Skin of body (tissue), 2 donors: ENCODE measurements around the gene WWTR1. TPM values are rescaled to one million over a fixed set of nuclear protein-coding genes. Genes with fewer than 3 reads are reported as not detected.

Experiments
- DNase-seq: peaks from one replicate; lab custom pipeline; 2025; lab: John Stamatoyannopoulos, UW
- total RNA-seq: library from RNA; depleted of rRNA; stranded (reverse); fragments of >200 nt; gene quantifications from one replicate; pipeline ENCODE4 v1.2.3, GENCODE V29; 2014

WWTR1 gene
- total RNA-seq, 1 donor from 2014 or later = 83.2 TPM

GRCh38 chr3:149536429-149536828 lies 121.4 kb downstream of the WWTR1 start:
- DNase-seq = no peak

GRCh38 chr3:149535333-149535685 lies 122.5 kb downstream of the WWTR1 start:
- peak; percentile 50 for DNase-seq

- DNase-seq = peak; percentile 50
Measured at GRCh38 chr3:149534671-149535332, 123.0 kb downstream of the WWTR1 start.

GRCh38 chr3:149534082-149534481 lies 123.7 kb downstream of the WWTR1 start:
- DNase-seq = no peak

- DNase-seq = no peak
Measured at GRCh38 chr3:149532489-149533180, 125.2 kb downstream of the WWTR1 start.

- no peak for DNase-seq
Measured at GRCh38 chr3:149529099-149529498, 128.7 kb downstream of the WWTR1 start.

- DNase-seq = no peak
Measured at GRCh38 chr3:149528340-149528650, 129.5 kb downstream of the WWTR1 start.

- peak; percentile 9 for DNase-seq
Measured at GRCh38 chr3:149527531-149528339, 130.1 kb downstream of the WWTR1 start.

GRCh38 chr3:149523512-149524299 lies 134.1 kb downstream of the WWTR1 start:
- no peak for DNase-seq

- DNase-seq = no peak
Measured at GRCh38 chr3:149519912-149520311, 137.9 kb downstream of the WWTR1 start.

GRCh38 chr3:149516920-149517319 lies 140.9 kb downstream of the WWTR1 start:
- no peak for DNase-seq

GRCh38 chr3:149515249-149515648 lies 142.6 kb downstream of the WWTR1 start:
- DNase-seq = no peak

GRCh38 chr3:149514471-149514870 lies 143.4 kb downstream of the WWTR1 start:
- DNase-seq = no peak

- peak; percentile 31 for DNase-seq
Measured at GRCh38 chr3:149512073-149512782, 145.6 kb downstream of the WWTR1 start.

GRCh38 chr3:149511040-149511626 lies 146.7 kb downstream of the WWTR1 start:
- DNase-seq = no peak

- DNase-seq = no peak
Measured at GRCh38 chr3:149510480-149510879, 147.3 kb downstream of the WWTR1 start.

GRCh38 chr3:149509526-149509925 lies 148.3 kb downstream of the WWTR1 start:
- DNase-seq = no peak

GRCh38 chr3:149507491-149508324 lies 150.1 kb downstream of the WWTR1 start:
- DNase-seq = no peak

- no peak for DNase-seq
Measured at GRCh38 chr3:149506965-149507364, 150.9 kb downstream of the WWTR1 start.

- no peak for DNase-seq
Measured at GRCh38 chr3:149506540-149506939, 151.3 kb downstream of the WWTR1 start.
